NCI-H2227 (cell line): ENCODE data around the gene PDE2A.

Experiments used
- DNase-seq: peaks from one replicate; lab custom pipeline; 2025; ENCODE audit not compliant: unreplicated experiment; lab: John Stamatoyannopoulos, UW

Gene PDE2A

DNA sequence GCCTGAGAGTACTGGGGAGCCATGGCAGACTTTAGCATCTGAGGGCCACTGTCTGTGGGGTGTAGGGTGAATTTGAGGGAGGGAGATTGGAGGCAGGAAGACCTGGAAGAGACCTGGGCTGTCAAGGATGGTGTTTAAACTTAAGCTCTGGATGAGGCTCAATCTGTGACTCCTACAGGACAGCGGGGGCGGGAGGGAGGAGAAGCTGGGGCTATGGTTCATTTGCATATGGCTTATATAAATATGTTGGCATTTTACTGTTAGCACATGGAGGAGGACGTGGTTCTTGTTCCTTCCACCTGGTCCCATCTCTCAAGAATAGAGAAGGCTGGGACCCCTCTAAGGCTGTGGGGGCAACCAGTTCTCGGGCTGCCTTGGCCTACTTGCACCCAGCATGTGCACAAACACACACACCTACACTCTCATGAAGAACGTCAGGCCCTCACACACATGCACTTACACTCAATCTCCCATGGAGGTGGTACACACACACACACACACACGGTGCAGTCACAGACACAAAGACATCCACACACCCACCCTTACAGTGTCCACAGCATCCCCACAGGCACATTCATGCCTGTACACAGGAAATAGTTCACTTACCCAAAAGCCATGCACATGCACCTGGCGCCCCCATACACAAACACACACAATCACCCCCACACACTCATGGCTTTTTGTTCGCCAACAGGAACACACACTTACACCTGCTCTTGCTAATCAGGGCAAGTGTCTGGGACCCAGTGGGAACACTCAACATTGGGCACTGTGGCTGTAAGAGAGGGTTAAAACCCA lies 81.3 kb downstream of the PDE2A start:
- no peak for DNase-seq

DNA sequence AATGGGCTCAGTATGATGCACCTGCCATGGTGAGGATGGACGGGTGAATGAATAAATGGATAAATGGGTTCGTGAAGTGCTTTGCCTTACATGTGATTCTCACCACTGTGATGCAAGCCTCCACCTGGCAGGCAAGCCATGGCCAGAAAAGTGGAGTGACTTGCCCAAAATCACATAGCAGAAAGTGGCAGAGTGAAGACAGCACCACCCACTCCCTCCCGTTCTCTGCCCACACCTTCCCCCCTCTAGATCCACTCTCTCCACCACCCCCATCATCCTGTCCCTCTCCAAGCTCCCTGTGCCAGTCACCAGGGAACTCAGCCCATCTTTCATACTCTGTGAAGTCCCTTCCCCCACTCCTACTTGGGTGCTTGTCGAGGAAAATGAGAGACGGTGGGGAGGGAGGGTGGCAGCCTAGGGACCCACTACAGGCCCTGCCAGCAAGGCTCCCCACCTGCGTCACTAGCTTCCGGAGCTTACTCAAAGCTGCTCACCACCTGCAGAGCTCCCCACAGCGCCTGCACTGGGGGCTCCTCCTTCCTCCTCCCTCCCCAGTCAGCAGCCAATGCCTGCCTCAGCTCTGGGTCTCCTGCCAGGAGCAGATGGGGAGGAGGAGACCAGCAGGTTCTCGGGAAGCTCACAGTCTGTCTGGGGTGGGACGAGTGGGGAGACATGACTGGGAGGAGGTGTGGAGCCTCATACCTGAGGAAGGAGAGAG lies 82.3 kb downstream of the PDE2A start:
- peak; percentile 29 for DNase-seq

DNA sequence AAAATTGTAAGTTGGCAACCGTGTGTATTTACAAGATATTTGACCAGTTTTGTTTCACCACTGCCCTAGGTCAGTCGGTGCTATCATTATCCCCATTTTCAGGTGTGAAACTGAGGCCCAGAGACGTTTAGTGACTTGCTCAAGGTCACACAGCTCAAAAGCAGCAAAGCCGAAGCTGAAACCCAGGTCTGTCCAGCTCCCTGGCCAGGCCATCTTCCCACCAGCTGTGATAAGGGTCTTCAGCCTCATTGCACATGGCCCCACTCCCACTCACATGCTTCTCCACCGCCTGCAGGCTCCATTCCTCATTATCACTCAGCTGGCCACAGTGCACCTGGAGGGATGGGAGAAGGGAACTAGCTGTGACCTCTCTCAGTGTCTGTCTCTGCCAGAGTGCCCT lies 83.2 kb downstream of the PDE2A start:
- DNase-seq, result no peak

DNA sequence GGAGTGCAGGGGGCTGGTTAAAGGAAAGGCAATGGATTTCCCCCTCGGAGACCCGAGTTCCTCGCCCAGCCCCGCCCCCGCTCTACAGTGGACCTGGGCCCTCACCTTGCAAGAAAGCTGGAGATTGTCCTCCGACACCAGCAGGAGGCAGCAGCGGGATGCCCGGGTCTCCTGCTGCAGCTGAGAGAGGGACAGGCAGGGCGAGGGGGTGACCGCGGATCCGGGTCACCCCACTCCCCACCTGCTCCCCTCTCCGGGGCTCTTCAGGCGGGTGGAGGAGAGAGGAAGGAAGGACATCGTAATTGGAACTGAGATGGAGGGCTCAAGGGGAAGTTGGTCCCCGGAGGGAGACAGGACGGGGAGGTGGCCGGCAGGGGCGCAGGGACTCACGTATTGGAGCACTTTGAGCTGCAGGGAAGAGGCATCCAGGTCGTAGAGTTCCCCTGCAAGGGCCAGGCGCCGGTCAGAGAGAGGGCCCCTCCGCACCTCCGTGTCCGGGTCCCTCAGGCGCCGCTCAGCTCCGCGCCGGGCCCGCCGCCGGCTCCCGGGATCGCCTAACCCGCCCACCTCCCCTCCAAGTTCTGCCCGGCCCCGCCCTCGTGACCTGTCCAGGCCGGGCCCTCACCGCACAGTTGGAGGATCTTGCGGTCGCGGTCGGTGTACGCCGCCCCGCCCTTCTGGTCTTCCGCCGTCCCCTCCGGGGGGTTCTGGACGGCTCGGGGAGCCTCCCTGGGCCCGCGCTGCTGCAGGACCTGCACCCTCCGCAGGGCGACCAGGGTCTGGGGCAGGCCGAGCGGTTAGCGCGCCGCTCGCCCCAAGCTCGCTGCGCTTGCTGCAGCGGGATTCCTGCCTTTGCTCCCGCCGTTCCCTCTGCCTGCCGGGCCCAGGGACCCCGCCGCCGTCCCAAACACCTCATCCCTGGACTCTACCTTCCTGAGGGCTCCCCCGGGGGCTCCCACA lies 84.1 kb downstream of the PDE2A start:
- peak; percentile 19 for DNase-seq

DNA sequence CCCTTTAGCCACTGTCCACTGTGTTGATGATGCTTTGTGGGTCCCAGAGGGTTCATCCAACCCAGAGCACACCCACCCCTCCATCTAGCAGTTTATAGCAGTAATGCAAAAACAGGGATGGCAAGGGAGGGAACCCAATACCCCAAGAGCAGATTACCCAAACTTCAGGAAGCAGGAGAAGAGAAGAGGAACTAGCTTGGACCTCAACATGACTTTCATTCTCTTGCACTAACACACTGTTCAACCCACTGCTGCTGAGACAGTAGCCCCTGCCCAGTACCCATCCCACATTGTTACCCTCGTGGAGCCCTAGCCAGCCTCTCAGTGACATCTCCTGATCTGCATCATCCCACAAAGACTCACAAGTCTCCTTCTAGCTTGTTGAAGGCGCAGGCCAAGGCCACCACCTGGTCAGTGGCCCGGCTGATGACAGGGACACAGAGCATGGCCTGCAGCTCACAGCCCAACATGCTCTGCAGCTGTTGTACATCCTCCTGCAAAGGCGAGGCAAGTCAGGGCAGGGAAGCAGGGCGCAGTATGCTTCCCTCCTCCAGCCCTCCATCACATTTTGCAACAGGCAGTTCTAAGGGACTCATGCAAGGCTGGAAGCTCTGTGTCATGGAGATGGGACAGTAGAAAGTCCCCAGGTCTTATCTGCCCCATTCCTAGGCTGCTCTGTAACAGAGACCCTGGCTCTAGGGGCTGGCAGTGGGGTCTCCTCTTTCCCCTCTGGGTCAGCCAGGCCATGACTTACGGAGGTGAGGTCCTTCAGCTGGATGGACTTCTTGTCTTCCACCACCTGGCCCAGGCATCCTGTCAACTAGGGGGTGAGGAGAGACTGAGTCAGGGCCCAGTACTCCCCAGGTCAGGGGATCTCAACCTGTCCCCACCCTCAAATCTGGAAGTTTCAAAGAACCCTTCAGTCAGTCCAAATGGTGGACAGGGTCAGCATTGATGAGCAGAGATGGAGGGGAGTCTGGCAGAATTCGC lies 85.5 kb downstream of the PDE2A start:
- DNase-seq, result no peak

DNA sequence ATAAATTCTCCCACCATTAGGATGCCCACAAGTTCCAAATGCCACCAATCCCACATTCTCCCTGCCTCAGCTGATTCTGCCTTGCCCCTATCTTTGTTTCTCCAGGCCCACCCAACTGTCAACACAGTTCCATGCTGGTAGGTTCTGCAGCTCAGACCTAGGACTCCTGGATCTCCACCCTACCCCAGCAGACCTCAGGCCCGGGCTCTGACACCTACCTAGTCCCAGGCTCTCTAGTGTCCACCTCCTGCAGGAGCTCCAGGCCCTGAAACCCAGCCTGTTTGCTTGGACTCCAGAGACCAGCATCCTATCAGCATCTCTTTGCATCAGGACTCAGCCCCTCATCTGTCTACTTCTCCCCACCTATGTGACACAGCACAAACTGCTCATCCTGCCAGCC lies 86.5 kb downstream of the PDE2A start:
- no peak for DNase-seq

DNA sequence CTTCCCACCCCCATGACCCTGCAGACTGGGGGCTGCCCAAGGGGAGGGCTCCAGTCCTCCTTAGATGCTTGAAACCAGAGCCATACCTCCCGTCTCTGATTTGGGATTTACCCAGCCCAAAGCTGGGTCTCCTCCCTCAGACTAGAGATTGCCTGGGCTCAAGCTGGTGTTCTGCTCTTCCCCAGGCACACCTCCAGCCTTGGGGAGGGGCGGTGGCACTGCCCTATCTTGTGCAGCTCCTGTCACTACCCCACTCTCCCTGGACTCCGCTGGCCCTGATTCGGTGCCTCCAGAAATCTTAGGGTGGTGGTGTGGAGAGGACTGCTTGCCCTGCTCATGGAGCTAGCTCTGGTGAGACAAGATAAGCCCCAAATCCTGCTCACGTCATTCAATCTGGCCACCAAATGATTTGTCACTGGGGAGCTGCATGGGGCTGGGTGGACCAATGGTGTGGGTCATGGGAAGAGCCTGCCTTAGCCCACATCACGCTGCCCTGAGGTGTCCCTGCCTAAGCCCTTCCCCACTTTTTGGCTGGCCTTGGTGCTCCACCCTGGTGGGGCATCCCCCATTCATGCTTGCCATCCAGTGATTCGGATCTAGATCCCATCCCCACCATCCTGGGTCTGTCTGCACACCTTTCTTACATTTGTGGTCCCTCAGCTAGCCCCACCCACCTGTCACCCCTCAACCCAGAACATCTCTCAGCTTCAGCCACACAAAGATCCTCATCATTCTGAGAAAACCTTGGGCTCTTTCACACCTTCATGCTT lies 87.7 kb downstream of the PDE2A start:
- no peak for DNase-seq

DNA sequence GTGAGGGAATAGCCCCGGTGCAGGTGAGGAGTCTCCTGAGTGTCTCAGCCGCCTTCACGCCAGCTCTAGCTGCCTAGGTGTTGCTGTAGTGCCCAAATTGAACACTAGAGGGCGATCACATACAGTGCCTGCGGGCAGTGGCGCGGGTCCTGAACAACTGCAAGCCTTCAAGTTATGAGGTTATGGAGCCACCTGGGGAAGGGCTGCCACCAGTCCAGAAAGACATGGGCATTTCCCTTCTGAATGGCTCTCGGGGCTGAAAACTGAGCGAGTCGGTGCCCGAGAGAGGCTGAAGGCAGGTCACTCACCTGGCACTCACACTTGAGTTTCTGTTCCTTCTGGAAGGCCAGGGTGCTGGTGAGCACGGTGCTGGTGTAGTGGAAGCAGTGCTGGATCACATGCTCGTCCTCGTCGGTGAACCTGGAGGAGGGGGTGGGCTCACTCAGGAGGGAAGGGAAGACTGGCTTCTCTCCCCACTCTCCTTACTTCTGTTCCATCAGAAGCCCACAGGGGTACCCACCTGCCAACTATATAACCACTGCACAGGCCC lies 88.4 kb downstream of the PDE2A start:
- DNase-seq, result peak; percentile 85

DNA sequence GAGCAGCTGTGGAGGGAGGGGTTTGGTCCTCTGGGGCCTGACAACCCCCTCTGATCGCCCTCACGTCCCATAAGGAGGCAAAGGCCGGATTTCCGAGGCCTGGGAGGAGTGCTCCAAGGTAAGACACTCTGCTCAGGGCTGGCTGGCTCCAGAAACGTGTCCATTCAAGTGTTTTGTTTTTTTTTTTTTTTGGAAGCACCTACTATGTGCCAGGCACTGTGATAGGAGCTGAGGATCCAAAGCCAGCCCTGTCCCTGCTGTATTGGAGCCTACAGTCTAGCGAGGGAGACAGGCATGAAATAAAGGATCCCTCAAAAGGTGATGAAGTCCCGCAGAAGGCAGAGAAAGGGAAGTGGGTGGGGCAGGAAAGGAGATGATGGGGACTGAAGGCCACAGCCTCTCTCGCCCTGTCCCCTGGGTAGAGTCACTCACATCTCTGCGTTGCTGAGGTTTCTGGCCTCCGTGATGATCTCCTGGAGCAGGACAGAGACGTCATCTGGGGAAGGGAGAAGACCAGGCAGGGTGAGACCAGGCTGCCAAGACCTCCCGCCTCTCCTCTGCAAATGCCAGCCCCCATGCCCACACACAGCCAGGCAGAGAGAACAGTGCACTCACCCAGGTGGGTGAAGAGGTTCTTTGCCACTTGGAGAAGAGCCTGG lies 89.2 kb downstream of the PDE2A start:
- DNase-seq, result no peak

DNA sequence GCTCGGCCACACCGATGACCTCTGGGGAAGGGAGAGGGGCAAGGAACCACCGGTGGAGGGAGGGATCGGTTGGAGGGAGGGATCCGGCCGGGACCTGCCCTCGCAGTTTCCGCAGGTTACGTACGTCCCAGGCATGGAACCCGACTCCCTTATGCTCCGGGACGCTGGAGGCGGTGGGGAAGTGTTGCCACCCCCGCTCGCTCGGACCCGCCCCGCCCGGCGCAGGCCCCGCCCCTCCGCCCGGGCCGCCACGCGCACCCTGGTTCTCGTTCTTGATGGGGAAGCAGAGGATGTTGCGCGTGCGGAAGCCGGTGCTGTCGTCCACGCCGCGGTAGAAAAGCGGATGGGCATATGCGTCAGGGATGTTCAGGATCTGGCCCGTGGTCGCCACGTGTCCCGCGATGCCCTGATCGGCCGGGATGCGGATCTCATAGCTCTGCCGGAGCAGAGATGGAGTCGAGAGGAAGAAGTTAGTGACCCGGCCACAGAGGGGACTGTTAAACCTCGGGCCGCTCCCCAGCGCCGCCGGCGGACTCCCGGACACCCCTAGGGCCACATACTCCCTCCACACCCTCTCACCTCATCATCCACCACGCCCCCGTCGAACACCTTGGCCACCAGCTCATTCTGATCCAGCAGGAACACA lies 89.8 kb downstream of the PDE2A start:
- DNase-seq, result no peak

DNA sequence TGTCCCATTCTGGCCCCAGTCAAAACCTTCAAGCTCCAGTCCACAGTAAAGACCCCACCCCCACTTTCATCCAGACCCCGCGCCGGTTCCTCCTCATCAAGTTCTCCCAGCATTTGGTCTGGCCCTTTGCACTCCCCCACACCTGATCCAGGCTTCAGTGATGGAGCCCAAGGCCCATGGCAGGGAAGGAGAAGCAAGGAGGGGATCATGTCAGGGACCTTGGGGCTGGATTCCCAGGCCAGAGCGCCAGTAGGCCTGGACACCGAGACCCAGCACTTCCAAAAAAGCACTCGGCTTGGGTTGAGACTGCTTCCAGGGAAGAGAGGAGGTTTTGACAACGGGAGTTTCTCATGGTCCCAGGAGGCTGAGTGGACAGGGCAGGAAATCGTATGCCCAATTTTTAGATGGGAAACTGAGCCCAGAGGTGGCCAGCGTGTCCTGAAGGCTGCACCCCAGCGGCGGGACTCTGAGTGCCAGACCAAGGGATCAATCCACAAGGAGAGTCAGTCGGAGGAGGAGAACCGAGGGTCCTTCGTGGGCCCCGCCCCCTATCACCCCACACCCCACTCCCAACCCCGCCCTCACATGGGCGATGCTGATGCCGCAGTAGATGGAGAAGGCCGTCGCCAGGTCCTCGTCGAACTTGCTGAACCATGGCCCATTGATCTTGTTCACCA lies 90.5 kb downstream of the PDE2A start:
- no peak for DNase-seq

DNA sequence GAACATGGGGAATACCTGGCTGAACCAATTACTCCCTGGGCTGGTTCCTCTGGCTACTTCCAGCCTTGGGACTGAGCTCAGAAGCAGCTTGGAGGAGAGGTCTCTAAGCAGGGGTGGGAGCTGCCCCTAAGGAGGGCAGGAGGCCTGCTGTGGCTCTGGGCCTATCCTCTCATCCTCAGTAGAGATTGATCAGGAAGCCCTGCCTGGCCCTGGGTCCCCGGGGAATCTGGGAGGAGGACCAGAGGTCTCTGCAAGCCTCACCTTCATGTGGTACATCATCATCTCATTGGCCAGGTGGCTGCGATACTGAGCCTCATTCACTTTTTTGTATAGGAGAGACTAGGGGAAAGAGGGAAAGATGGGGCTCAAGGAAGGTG lies 91.1 kb downstream of the PDE2A start:
- DNase-seq, result no peak

DNA sequence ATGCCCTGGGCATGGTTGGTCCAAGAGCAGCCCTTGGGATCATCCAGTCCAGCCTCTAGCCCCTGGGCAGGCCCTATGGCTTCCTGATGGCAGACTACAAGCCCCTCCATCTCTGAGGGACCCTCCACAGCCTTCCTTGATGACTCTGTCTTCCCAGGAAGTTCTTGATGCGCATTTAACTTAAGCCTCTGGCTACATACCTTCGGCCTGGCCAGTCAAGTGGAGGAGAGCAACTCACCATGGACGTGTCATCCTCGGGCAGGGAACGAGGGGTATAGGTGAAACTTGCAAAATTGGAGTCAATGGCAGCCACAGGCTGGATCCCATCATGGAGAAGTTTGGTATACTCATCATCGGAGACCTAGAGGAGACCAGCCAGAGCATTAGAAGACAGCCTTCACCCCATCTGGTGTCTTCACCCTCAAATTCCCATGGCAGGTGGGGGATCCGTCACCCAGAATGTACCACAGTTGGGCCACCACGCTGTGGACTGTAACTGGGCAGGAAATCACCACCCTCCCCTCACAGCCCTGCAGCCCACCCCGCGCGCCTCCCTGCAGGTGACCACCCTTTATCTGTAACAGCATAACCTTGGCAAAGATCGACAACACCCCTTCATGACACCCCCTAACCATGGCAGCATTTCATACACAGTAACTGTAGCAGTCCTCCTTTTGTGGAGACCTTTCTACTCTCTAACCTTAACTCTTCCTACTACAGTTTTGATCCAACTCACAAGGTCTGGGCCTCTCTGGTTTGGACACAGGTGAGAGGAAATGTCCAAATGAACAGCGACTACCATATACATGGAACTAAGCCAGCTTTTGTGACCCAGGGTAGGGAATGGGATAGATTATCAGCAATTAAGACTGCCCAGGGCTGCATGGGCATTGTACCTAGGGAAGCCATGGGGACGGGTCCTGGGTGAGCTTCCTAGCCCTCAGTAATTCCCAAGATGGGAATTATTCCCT lies 91.7 kb downstream of the PDE2A start:
- DNase-seq, result no peak

DNA sequence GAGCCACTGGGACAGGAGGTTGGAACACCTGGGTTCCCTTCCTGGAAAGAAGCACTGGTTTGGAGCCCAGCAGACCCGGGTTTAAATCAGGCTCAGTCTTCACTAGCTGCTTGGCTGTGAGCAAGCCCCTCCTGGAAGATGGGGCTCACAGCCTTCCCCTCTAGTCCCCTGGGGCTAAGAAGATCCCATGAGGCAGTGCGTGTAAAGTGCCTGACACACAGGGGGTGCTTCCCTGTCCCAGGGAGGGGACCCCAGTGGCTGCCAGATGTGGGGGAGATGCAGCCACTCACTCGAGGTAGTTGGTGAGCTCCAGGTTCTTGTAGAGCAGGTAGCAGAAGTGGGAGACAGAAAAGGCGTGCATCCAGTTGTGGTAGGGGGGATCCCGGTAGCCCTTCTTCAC lies 93.2 kb downstream of the PDE2A start:
- no peak for DNase-seq

DNA sequence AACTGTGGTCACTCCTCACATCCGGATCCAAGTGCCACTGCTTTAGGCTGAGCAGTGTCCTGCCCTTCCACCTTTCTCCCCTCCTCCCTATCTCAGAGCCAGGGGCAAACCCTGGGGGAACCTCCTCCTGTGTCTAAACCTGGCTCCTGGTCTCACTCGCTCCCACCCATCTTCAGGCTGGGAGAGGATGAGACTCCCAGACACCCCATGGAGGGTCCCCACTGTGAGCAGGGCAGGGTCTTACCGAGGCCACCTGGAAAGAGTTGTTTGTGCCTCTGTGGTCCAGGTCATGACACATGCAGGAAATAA lies 93.6 kb downstream of the PDE2A start:
- no peak for DNase-seq

DNA sequence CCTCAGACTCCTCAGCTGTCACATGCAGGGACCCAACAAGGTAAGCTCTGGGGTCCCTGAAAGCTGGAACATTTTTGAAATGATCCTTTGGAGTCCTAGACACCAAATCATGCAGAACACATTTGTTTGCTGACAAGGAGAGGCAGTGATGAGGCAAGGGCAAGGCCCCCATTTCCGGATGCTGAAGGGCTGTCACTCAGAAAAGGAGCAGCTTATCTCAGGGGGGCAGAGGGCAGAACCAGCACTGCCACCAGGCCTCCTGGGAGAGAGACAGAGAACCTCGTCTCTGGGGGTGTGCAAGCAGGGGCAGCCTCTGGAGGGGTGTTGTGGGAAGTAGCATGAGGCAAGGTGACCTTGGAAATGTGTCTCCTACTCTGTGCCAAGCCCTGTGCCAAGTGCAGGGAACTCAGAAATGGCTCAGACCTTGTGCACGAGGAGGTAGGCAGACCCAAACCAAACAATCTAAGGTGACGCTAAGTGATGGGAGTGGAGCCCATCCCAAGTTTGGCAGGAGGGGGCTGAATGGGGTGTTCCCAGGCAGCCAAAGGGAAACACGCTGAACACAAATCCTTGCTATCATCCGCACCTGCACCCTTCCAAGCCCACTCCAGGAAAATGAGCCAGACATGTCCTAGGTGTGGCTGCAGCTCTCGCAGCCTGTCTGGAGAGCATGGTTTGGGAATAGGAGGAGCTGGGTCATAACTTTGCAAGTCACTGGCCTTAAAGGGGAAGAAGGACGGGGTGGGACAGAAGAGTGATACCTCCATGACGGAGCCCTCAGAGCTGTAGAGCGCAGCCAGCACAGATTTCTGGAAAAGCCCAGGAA lies 94.2 kb downstream of the PDE2A start:
- no peak for DNase-seq
